GM21529 (cell line): Measurements from ENCODE around the gene TYSND1.
"Not testable (repeated sequence)": the region's sequence is repeated elsewhere in the genome, so short reads cannot be mapped to it uniquely, and the experiment has no call there.

ENCODE experiments used
- ATAC-seq: cut with Tn5 transposase; IDR thresholded peaks from one replicate; pipeline ENCODE4 v1.9.1; 2021; ENCODE audit not compliant: unreplicated experiment

TYSND1 gene

GRCh38 chr10:70111496-70111895, 35.0 kb downstream of the TYSND1 start:
- no peak for ATAC-seq

GRCh38 chr10:70109064-70109729, 37.3 kb downstream of the TYSND1 start:
- no peak for ATAC-seq

- ATAC-seq = peak; percentile 74
These were observed 39.3 kb downstream of the TYSND1 start for GRCh38 chr10:70106958-70107791.

GRCh38 chr10:70101668-70102067, 44.8 kb downstream of the TYSND1 start:
- no peak for ATAC-seq

GRCh38 chr10:70101068-70101562, 45.4 kb downstream of the TYSND1 start:
- ATAC-seq = not testable (repeated sequence)

GRCh38 chr10:70098271-70098670, 48.2 kb downstream of the TYSND1 start:
- ATAC-seq = no peak

- ATAC-seq = no peak
These were observed 49.0 kb downstream of the TYSND1 start for GRCh38 chr10:70097459-70097858.

GRCh38 chr10:70096705-70097420, 49.6 kb downstream of the TYSND1 start:
- no peak for ATAC-seq

- ATAC-seq = no peak
These were observed 50.3 kb downstream of the TYSND1 start for GRCh38 chr10:70096016-70096704.

- ATAC-seq = no peak
These were observed 52.2 kb downstream of the TYSND1 start for GRCh38 chr10:70094250-70094649.

- ATAC-seq = no peak
These were observed 53.1 kb downstream of the TYSND1 start for GRCh38 chr10:70093335-70093944.

- no peak for ATAC-seq
These were observed 54.1 kb downstream of the TYSND1 start for GRCh38 chr10:70092389-70092718.

GRCh38 chr10:70090951-70091350, 55.5 kb downstream of the TYSND1 start:
- ATAC-seq = no peak

- ATAC-seq = no peak
These were observed 56.5 kb downstream of the TYSND1 start for GRCh38 chr10:70090013-70090412.

- ATAC-seq = no peak
These were observed 58.2 kb downstream of the TYSND1 start for GRCh38 chr10:70088308-70088698.
